Smooth muscle cell of the brain vasculature (primary cell): ENCODE measurements around the gene SMIM24.
"Not testable (repeated sequence)": the region's sequence is repeated elsewhere in the genome, so short reads cannot be mapped to it uniquely, and the experiment has no call there.

Source experiments
- DNase-seq: peaks from one replicate; pipeline ENCODE4 v3.0.0-alpha.2; 2012; ENCODE audit warnings: low read depth, low spot score

SMIM24 gene

DNA sequence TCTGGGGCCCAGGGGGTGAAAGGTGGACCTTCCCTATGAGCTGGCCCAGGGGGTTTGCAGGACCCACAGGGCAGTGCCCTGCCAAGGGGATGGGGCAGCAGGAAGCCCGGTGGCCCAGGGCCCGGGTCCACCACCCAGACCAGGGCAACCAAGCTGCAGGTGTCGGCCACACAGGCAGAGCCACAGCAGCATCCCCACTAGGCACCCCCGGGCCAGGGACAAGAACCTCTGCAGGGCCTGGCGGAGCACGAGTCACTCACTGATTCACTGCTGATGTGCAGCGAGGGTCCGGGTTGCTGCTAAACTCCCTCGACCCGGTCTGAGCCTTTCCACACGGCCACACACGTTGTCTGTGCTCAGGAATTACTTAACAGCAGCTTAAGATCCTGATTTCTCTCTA, 34.6 kb upstream of the SMIM24 start:
- DNase-seq = no peak

DNA sequence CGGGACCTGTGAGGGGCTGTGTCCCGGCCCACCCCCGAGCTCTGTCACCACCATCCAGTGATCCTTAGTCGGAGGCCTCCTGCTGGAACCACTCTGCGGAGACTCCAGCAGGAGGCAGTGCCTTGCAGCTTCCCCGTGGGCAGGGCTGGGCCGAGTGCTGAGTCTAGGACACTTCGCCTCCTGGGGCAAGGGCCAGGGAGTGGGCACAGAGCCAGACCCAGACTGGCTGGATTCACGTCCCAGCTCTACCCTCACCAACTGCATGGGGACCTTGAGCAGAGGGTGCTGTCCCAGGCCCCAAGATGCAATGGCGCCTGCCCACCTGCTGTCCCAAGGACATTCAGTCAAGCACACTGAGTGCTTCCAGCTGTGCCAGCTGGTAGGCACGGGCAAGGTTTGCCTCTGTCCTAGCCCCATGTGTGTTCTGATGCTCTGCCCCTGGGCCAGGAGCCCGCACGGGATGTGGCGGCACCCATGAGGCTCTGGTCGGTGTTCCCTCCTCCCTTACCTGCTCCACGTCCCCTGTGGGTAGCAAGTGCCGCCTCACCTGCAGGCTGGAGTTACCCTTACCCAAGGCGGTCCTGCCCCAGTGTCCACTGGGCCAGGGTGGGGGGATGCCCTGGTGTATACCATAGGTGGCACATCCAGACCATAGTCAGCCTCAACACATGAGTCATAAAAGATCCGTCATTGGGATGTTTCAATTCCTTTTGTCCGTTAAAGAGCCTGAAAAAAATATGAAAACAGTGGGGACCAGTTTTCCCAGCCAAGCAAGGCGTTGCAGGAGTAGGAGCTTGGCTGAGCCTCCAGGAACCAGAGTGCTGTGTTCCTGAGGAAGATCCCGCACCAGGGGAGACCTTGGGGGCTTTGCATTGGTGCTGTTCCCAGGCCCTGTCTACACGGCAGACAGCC, 33.2 kb upstream of the SMIM24 start:
- DNase-seq = no peak

DNA sequence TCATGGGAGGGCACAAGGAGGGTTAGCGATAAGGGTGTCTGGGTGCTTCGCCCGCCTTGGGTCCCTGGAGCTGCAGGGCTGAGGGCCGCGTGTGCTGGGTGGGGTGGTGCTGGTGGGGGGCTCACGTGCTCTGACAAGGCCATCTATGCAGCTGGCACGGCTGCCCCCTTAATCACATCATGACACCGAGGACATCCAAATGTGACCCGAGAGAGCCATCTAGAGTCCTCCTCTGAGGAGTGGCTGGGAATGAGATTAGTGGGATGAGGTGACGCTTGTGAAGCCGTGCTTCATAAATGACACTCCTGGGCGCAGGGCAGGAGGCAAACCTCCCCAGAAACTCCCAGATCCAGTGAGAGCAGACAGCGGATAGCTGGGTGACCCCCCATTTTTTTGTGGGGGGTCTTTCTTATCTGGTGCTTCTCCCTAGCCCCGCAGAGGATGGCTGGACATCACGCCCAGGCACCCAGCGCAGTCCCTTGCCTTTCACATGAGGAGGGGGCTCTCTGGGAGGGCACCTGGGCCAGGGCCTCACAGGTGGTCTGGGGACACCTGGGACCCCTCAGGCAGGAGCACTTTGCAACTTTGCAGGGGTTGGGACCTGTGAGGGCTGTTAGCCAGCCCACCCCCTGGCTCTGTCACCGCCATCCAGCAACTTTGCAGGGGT, 32.4 kb upstream of the SMIM24 start:
- DNase-seq = no peak

DNA sequence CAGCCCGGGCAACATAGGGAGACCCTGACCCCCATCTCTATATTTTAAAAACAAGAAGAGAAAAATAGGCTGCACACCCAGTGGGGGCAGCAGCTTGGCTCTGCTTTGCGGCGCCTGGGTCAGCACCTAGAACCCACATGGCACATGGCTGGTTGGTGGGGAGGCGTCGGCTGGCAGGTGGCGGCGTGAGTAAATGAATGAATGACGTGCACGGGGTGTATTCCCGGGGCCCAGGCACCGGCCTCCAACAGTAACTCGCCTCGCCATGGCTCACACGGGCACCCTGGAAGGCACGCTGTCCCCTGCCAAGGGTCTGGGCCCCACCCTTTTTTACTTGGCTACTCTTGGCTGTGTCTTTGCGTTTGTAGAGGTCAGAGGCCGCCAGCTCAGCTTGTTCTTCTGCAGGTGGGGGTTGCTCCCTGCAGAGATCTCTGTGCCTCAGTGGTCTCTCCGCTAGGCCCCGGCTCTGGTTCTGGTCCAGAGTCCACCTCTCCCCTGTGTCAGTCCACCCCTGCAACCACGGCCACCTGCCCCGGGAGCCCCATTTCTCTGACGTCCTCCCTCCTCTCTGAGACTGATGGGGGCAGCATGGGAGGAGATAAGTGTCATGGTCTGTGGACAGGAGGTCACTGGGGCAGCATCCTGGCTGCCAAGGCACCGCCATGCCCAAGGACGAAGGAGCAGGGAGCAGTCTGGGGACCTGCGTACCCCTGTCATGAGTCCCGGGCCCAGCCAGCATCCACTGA, 31.4 kb upstream of the SMIM24 start:
- no peak for DNase-seq

DNA sequence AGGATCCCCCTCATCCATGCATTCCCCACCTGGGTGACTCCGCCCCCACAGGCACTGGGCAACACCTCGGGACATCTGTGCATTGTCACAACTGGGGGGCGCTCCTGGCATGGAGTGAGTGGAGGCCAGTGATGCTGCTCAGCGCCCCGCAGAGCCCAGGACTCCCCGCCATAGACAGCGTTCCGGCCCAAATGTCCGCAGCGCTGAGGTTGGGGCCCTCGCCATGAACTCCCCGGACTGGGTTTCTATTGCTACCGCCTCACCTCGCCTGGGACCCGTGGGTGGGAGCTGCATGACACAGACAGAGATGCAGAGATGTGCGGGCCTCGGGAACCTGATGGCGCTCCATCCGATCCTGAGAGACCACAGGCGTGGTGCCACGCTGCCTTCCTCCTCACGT, 30.4 kb upstream of the SMIM24 start:
- DNase-seq = no peak

DNA sequence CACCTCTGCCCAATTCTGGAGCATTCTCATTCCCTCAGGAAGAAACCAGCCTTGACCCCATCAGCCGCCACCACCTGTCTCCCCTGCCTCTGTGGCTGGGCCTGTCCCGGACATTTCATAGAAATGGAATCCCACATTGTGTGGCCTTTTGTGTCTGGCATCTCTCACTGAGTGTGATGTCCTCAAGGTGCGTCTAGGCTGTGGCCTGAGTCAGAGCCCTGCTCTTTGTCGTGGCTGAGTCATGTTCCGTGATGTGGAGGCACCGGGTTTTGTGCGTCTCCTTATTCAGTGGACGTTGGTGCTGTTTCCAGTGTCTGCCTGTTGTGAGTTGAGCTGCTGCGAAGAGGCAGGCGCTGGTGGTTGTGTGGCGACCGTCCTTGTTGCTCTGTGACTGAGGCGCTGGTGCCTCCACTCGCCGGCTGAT, 29.3 kb upstream of the SMIM24 start:
- DNase-seq = no peak

DNA sequence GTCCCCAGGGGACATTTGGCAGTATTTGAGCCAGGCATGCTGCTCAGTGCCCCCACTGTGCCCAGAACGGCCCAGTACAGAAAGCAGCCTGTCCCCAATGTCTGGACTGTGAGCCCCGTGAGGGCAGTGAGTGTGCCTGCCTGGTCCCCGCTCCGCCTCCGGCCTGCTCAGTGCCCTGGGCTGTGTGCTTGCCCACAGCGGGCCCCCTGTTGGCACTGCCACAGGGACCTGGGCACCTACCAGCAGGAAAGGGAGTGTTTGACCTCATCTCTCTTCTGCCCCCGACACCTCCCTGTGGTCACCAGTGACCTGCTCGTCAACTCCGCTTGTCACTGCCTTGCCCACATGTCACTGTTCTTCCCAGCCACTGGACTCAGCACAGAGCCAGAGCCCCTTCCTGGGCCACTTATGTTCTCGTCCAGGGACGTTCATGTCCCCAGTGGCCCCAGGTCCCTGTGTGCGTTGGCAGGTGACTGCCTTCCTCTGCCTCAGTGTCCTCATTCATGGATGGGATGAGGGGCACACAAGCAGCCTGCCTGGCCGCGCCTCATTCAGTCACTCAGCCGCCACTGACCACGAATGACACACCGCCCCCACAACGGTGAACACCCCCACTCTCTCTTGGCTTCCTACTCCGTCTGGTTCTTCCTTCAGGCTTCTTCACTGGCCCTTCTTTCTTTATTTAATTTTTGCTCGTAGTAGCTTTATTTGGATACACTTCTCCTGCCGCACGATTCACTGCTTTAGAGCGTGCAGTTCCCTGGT, 28.6 kb upstream of the SMIM24 start:
- DNase-seq = no peak

DNA sequence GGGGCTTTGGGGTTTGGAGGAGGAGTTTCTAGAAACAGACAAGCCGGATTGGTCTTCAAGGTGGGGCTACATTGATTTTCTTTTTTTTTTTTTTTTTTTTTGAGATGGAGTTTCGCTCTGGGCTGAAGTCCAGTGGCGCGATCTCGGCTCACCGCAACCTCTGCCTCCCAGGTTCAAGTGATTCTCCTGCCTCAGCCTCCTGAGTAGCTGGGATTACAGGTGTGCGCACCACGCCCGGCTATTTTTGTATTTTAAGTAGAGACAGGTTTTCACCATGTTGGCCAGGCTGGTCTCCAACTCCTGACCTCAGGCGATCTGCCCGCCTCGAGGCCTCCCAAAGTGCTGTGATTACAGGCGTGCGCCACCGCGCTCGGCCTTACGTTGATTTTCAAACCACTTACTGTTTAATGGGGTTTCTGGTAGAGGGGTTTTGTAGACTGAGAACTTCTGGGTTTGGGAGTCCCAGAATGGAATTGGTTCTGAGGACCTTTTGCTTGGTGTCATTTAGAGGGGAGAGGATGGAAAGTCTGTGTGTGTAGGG, 27.9 kb upstream of the SMIM24 start:
- not testable (repeated sequence) for DNase-seq

DNA sequence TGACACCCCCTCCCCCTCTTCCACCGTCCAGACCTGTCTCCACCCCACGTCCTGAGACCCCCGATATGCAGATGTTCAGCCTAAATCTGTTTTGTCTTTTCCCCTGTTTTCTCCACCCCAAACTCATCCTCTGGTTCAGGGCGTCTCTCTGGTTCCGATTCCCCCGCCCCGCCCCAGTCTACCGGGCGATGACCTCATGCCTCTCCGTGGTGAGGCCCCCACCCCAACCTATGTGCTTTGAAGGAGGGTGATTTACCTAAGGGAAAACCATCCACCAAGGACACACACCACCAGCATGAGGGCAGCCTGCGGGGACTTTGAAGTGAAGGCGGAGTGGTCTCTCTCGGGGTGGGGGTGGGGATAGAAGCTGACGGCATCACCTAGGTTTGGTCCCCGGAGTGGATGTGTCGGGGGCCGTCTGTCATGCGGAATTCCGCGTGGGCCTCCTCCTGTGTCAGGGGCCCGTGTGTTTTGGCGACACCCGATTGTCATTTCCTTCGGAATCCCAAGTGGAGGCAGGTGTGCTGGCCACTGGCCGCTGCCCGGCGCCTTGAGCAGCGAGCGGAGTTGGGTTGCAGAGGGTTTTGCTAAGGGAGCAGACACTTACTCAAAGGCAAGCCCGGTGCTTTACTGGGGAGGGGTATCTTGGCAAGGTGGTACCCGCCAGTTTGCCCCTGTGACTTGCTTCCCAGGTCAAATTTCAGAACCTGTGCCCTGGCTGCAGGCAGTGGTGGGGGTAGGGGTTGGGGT, 27.2 kb upstream of the SMIM24 start:
- no peak for DNase-seq

DNA sequence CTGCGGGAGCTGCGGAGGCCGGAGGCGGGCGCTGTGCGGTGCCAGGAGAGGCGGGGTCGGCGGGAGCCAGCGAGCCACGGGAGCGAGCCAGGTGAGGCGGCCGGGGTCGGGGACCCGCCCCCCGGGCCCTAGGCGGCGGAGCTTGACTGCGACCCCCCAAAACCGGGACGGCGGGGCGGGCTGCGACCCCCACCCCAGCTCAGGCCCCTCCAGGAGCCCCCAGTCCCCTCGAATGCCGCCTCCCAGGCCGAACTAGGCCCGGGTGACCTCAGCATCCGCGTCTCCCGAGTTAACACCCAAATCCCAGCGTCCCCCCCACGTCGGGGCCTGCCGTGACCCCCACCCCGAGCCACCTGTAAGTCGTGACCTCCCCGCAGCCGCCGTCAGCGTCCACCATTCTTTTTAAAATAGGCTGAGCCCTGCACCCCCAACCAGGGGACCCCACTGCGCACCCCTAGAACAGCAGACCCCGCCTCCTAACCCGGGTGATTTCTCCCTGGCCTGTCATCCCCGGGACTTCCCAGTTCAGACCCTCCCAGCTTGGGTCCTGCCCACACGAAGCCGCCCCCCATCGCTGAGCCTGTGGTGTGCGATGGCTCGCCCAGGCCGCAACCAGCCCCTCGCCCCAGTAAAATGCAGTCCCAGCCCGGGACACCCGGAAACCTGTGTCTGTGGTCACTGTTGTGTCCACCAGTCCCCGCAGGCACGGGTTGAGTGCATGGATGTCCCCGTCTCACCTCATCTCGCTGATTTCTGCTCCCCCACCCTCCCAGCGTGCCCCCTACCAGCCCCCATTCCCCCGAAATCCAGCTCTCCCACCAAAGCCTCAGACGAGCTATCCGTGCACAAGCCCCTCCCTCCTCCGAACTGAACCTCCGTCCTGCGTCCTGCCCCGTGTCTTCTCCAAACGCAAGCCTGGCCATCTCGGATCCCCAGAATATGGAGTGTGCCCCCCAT, 26.3 kb upstream of the SMIM24 start:
- DNase-seq = no peak

DNA sequence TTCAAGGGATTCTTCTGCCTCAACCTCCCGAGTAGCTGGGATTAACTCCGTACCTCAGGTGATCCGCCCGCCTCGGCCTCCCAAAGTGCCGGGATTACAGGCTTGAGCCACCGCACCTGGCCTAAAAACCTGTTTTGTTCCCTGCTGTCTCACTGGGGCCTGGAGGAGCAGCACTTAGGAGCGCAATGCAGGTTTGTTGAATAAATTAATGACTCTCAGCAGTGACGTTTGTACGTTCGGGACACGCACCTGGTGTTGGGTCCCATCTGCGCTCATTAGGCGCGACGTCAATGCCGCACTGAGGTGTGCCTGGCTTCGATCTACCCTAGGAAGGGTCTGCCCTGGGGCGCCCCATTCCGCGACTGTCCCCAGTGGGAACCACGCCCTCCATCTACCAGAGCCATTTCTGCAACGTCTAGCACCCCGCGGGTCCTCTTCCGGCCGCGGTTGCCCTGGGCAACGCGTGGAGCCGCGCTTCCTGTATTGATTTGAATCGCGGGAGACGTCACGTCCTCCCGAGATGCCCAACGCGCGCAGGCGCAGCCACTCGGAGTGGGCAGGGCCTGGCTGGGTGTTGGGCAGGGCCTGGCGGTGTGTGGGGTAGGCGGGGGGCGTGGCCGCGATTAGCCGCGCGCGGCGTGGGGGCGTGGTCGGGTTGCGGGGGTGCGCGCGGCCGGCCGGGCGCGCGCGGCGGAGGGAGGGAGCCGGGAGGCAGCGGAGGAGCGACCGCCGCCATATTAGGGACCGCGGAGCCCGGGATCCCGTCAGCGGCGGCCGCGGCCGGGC, 25.5 kb upstream of the SMIM24 start, which contains the start of gene FZR1:
FZR1 (plus strand) TSS at position 714 of the 786 bp plus-strand sequence. CDS start 16,679 bp downstream, outside the sequence.
- DNase-seq = peak; percentile 97

DNA sequence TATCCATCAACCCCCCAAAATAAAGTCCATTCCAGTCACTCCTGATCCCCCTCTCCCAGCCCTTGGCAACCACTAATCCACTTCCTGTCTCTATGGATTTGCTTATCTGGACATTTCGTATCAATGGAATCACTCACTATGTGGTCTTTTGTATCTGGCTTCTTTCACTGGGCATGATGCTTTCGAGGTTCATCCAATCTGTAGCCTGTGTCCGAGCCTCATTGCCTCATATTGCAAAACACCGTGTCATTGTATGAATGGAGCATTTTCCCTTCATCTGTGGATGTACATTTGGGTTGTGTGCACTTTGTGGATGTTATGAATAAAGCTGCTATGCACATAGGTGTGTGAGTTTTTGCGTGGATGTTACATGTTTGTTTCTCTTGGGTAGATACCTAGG, 24.4 kb upstream of the SMIM24 start:
- no peak for DNase-seq

DNA sequence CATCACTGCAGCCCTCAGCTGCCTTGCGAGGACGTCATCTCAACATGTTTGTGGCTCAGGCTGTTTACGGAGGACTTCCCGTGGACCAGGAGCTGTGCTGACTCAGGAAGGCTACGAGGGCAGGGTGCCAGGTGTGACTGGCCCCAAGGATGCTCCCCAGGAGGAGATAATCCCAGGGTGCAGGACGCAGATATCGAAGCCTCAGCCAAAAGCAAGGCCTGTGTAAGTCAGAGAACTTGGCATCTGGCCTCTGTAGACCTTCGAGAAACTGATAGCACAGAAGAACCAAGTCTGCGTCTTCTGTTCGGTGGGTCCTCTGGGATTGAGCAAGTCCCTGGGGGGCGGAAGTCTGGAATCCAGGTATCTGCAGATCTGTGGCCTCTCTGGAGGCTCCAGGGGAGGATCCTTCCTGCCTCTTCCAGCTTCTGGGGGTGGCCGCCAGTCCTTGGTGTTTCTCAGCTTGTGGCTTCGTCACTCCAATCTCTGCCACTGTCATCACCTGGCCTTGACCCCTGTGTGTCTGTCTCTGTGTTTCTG, 22.8 kb upstream of the SMIM24 start:
- no peak for DNase-seq

DNA sequence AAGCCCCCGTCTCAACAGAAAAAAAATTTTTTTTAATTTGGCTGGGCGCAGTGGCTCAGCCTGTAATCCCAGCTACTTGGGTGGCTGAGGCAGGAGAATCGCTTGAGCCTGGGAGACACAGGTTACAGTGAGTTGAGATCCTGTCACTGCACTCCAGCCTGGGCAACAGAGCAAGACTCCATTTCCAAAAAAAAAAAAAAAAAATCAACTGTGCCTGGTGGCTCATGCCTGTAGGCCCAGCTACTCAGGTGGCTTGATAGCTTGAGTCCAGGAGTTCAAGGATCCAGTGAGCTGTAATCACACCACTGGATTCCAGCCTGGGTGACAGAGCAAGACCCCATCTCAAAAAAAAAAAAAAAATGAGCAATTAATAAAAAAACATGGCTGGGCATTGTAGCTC, 21.5 kb upstream of the SMIM24 start:
- no peak for DNase-seq

DNA sequence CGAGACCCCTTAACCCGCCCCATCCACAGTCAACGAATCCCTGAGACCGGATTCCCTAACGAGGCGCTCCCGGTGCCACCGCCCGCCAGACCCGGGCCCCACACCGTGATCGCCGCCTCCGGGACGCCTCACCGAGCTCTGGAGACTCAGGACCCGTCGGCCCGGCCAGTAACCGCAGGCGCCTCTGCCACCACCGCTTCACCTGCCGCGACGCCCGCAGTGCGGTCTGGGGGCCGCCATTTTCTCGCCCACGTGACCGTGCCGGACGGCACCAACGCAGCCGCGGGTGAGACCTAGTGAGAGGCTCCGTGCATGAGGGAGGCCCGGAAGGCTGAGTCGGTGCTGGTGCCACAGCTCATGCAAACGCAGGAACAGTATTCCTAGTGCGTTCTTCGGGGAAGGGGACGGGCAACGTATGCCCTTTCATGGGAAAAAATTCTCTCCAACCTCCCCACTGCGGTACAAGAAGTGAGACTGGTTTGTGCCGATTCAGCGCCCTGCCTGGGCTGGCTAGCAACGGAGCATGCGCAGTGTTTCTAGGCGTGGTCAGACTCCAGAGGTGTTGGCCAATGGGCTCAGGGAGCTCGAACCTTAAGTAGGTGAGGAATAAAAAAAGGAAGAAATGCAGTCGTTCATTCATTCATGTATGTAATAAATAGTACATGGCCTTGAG, 20.2 kb upstream of the SMIM24 start, which contains the start of gene DOHH:
DOHH (minus strand) TSS at position 246 of the 673 bp plus-strand sequence. CDS start 3,860 bp downstream, outside the sequence.
- peak; percentile 95 for DNase-seq

DNA sequence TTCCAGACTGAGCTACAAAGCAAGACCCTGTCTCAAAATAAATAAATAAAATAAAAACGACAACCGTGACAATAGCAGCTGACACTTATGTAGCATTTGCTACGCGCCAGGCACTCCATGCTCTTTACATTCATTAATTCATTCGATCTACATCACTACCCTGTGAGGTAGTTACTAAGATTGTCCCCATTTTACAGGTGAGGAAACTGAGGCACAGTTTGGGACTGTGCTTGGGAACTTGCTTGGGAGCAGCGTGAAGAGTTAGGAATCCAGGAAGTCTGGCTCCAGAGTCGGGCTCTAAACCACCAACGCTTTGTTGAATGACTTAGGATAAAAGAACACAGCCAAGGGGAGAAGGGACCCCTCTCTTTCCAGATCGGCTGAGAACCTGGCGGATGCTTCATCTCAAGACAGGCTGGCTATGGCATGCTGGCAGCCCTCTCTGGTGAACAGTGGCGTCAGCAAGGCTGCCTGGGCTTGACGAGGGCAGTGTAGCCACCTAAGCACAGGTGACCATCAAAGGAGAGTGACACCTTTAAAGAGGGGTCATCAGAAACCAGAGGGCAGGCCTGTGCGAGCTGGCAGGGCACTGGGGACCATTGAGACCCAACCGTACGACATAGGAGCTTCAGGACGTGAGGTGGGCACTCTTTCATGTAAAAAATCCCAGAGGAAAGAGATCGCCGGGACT, 19.6 kb upstream of the SMIM24 start:
- DNase-seq = no peak
